HG02870 (cell line): ENCODE measurements around the gene TLE3.
A peak's percentile ranks its signal among the peaks of the same experiment; 100 is the strongest.

Source experiments
- ATAC-seq: cut with Tn5 transposase; IDR thresholded peaks from one replicate; pipeline ENCODE4 v1.9.1; 2021; ENCODE audit warnings: mild to moderate bottlenecking, moderate library complexity; ENCODE audit not compliant: unreplicated experiment

The TLE3 gene

GRCh38 chr15:70049701-70050301, 47.9 kb downstream of the TLE3 start:
- no peak for ATAC-seq

GRCh38 chr15:70048578-70049514, 48.9 kb downstream of the TLE3 start:
- ATAC-seq, result no peak

GRCh38 chr15:70048198-70048565, 49.5 kb downstream of the TLE3 start:
- no peak for ATAC-seq

- no peak for ATAC-seq
Measured at GRCh38 chr15:70047386-70048197, 50.1 kb downstream of the TLE3 start.

GRCh38 chr15:70046679-70047369, 50.9 kb downstream of the TLE3 start:
- ATAC-seq, result no peak

GRCh38 chr15:70045045-70045444, 52.7 kb downstream of the TLE3 start:
- no peak for ATAC-seq

GRCh38 chr15:70044168-70044567, 53.5 kb downstream of the TLE3 start:
- no peak for ATAC-seq

- no peak for ATAC-seq
Measured at GRCh38 chr15:70043590-70043989, 54.1 kb downstream of the TLE3 start.

- ATAC-seq, result no peak
Measured at GRCh38 chr15:70042553-70043214, 55.0 kb downstream of the TLE3 start.

GRCh38 chr15:70039917-70040316, 57.8 kb downstream of the TLE3 start:
- ATAC-seq, result no peak

GRCh38 chr15:70038730-70039392, 58.9 kb downstream of the TLE3 start:
- ATAC-seq, result no peak

GRCh38 chr15:70037292-70037640, 60.5 kb downstream of the TLE3 start:
- no peak for ATAC-seq

GRCh38 chr15:70036585-70037291, 61.0 kb downstream of the TLE3 start:
- ATAC-seq, result peak; percentile 54

- ATAC-seq, result peak; percentile 63
Measured at GRCh38 chr15:70035719-70036077, 62.0 kb downstream of the TLE3 start.

- ATAC-seq, result peak; percentile 4
Measured at GRCh38 chr15:70035051-70035718, 62.5 kb downstream of the TLE3 start.

GRCh38 chr15:70034596-70034995, 63.1 kb downstream of the TLE3 start:
- no peak for ATAC-seq

GRCh38 chr15:70034141-70034540, 63.6 kb downstream of the TLE3 start:
- ATAC-seq, result no peak

- no peak for ATAC-seq
Measured at GRCh38 chr15:70033529-70034140, 64.1 kb downstream of the TLE3 start.
